Endometrial microvascular endothelial cells (primary cell): ENCODE measurements around the gene ANKRD33B. TPM values are rescaled to one million over a fixed set of nuclear protein-coding genes. Genes with fewer than 3 reads are reported as not detected.
"Not testable (repeated sequence)": the region's sequence is repeated elsewhere in the genome, so short reads cannot be mapped to it uniquely, and the experiment has no call there.

Source experiments
- in situ Hi-C: cut with HindIII; loops from 2 replicates; pipeline ENCODE4 v1.10.0; 2017; ENCODE audit warnings: low sequenced_read_pairs, low pct_unique_long_range_greater_than_20kb; ENCODE audit errors: inconsistent ontology term
- total RNA-seq: library from RNA; depleted of rRNA; stranded (reverse); fragments of >200 nt; gene quantifications from one replicate; pipeline ENCODE4 v1.2.3, GENCODE V29; 2015; ENCODE audit errors: inconsistent ontology term

The ANKRD33B gene
- total RNA-seq, result 4.7 TPM

DNA sequence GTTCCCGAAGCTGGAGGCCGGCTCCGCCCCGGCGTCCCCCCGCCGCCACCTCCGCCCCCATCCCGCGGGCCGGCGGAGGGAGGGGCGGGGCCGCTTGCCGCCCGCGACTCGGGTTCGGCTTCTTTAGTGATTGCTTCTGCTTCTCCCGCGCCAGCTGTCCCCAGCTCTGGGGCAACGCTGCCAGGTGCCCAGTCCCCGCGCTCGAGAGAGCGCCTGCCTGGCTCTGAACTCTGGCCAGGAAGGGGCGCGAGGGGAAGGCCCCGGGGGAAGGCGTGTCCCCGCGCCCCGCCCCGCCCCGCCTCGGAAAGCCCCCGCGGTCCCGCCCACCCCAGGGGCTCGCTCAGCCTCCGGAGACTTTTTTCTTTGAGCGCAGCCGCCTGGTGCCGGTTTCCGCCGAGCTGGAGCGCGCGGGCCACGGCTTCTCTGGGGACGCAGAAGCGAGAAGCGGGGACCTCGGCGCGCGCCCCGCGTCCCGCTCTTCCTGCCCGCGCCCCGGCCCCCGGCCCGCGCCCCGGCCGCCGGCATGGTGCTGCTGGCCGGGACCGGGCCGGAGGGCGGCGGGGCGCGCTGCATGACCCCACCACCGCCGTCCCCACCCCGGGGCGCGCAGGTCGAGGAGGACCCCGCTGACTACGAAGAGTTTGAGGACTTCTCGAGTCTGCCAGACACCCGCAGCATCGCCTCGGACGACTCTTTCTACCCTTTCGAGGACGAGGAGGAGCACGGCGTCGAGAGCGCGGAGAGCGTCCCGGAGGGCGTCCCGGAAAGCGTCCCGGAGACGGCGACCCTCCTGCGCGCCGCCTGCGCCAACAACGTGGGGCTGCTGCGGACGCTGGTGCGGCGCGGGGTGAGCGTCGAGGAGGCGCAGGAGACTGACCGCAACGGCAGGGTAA lies at the start of gene ANKRD33B:
TSS of gene ANKRD33B (plus strand) at position 126 of the 893 bp plus-strand sequence. CDS start at position 524, 398 bp downstream.
- in situ Hi-C loops, result no loop called here

DNA sequence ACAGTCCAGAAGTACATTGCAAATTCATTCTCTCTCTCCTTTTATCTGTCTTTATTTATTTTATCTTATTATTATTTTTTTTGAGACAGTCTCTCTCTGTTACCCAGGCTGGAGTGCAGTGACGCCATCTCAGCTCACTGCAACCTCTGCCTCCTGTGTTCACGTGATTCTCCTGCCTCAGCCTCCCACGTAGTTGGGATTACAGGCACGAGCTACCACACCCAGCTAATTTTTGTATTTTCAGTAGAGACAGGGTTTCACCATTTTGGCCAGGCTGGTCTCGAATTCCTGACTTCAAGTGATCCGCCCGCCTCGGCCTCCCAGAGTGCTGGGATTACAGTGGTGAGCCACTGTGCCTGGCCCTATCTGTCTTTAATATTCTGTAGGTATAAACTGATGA lies 49.3 kb upstream of the ANKRD33B start:
- in situ Hi-C loops, result not testable (repeated sequence)

GRCh38 chr5:10515492-10515891 lies 48.4 kb upstream of the ANKRD33B start:
- in situ Hi-C loops, result no loop called here

DNA sequence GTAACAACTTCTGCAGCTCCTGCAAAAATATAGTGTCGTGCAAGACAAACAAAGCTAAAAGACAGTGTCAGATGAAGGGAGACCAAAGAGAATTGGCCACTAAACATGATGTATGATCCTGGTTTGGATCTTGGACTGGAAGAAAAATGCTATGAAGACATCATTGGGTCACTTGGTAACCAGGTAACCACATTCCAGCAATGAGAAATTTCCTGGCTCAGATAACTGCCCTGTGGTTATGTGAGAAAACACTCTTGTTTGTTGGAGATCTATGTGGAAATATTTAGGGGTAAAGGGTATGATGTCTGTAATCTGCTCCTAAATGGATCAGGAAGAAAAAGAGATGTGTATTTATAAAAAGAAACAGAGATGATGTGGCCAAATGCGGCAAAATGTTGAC lies 45.5 kb upstream of the ANKRD33B start:
- in situ Hi-C loops, result no loop called here

- in situ Hi-C loops, result no loop called here
These were observed 44.1 kb upstream of the ANKRD33B start for GRCh38 chr5:10519729-10520128.

- in situ Hi-C loops, result no loop called here
These were observed 43.2 kb upstream of the ANKRD33B start for GRCh38 chr5:10520706-10521105.

DNA sequence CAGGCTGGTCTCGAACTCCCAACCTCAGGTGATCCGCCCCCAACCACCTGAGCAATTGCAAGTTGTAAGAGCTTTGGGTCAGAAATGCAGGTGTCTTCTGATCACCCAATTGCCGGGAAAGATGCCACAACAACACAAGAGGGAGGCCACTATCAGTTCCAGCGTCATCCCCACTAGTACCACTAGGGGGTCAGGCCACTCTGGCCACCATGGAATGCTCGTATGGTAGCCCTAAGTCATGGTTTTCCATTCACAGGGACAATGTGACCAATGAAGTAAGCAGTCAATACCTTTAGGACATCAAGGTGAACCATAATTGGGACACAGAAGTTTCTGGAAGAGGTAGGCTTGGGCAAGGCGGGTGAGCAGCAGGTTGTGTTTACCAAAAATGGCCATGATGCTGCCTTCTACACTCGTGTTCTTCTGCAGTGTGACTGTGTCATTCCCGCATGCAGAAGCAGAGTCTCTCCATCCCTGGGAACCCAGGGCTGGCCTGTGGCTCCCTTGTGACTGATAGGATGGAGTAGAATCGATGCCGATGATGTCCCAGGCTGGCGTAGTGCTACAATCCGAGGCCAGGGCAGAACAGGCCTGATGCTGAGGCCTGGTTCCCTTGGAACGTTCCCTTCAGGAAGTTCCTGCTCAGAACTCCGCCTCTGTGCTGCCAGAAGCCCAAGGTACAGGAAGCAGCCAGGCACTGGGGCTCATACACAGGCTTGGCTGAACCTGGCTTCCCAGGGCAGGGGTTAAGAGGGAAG lies 42.2 kb upstream of the ANKRD33B start:
- in situ Hi-C loops, result no loop called here

DNA sequence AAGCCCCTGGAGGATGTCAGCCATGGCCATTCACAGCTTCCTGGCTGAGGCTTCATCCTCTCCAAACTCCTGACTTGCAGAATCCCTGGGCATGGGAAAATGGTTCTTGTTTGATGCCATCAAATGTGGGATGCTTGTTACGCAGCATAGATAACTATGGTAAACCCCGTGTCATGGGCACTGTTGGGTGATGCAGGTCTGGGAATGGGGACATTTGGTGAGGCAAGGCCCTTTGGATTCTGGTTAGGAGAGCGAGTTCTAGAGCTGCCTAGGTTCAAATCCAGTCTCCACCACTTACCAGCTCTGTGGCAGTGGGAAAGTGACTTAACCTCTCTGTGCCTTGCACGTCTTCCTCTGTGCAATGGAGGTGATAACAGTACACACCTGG lies 41.7 kb upstream of the ANKRD33B start:
- in situ Hi-C loops, result no loop called here

DNA sequence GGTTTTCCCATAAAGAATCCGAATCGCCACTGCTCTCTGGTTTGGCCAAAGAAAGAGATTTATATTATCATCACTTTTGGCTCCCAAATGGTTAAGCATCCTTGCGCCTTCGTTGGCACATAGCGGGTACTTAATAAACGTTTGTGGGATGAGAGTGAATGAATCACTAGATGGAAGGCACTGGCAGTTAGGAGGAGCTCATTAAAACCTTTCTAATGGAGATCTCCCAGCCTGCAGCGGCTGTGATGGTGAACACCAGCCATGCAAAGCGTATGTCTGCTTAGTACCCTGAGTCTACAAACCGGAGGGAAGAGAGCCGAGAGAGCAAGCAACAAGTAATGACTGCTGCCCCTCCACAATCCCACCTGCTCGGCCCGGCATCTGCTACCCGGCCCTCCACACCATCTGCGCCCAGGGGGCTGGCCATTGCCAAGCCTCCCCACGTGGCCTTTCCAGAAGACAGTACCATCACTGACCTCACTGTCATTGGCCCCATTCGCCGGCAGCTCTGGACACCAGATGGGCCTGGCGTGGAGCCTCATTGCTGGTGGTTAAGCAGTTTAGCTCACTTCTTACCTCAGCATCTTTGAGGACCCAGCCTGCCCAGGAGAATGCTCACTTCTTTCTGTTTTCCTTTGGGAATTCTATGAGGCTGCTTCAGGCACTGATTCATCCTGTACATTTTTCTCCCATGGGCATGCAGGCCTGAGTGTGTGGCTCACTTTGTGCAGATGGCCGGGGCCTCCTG lies 39.3 kb upstream of the ANKRD33B start:
- in situ Hi-C loops, result no loop called here

GRCh38 chr5:10525124-10525495 lies 38.8 kb upstream of the ANKRD33B start:
- in situ Hi-C loops, result no loop called here

GRCh38 chr5:10527281-10527950 lies 36.5 kb upstream of the ANKRD33B start:
- in situ Hi-C loops, result no loop called here

- in situ Hi-C loops, result no loop called here
These were observed 35.6 kb upstream of the ANKRD33B start for GRCh38 chr5:10528056-10528816.

GRCh38 chr5:10528827-10529226 lies 35.0 kb upstream of the ANKRD33B start:
- in situ Hi-C loops, result no loop called here

GRCh38 chr5:10530601-10531320 lies 33.1 kb upstream of the ANKRD33B start:
- in situ Hi-C loops, result no loop called here

DNA sequence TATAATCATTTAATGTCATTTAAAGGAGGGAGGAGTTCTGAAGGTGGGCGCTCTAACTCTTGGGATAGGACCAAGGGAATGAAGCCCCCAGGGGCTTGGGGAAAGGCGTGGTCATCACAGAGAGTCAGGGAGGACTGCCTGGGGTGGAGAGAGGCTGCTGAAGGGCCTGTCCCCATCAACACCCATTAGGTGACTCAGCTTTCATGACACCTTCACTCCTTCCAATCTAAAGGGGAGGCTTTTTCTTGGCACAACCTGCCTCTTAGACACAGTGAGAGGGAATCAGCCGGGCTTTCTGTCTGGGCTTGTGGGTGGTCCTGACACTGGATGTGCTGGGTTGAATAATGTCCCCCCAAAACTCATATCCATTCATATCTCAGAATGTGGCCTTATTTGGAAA lies 31.4 kb upstream of the ANKRD33B start:
- in situ Hi-C loops, result no loop called here

DNA sequence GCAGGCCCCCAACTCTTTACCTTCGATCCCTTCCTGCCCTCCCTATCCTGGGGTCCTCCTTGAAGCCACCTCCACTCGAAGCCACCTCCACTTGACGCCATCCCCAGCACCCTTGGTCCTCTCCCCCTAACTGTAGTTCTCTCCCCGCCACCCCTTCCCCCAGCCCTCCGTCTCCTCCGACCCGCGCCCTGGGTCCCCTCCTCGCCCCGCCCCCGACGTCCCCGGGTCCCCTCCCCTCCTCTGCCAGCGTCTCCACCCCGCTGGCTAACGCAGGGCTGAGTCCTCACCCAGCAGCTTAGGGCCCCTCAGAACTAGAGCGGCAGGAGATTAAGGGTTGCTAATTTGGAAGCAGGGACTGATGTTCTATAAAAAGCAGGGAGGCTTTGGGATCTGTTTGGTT lies 30.6 kb upstream of the ANKRD33B start:
- in situ Hi-C loops, result no loop called here
